GM18502 (cell line): Measurements from ENCODE around the gene DEAF1.

Experiments
- ATAC-seq: cut with Tn5 transposase; IDR thresholded peaks from one replicate; pipeline ENCODE4 v1.9.1; 2021; ENCODE audit warnings: mild to moderate bottlenecking; ENCODE audit not compliant: unreplicated experiment, poor library complexity

Gene DEAF1

GRCh38 chr11:601573-602245, 93.3 kb downstream of the DEAF1 start:
- ATAC-seq, result no peak

GRCh38 chr11:598005-598680, 96.9 kb downstream of the DEAF1 start:
- ATAC-seq, result no peak

- ATAC-seq, result no peak
Measured at GRCh38 chr11:597166-597725, 97.8 kb downstream of the DEAF1 start.

- ATAC-seq, result no peak
Measured at GRCh38 chr11:596374-596773, 98.6 kb downstream of the DEAF1 start.

GRCh38 chr11:595400-595799, 99.6 kb downstream of the DEAF1 start:
- no peak for ATAC-seq
